GM21717 (cell line): ENCODE measurements around the gene DPP7.
A peak's percentile ranks its signal among the peaks of the same experiment; 100 is the strongest.

Experiments used
- ATAC-seq: cut with Tn5 transposase; IDR thresholded peaks from one replicate; pipeline ENCODE4 v1.9.1; 2021; ENCODE audit warnings: mild to moderate bottlenecking, moderate library complexity; ENCODE audit not compliant: unreplicated experiment

Gene DPP7

GRCh38 chr9:137114613-137115393, at the start of gene DPP7:
Gene DPP7, minus strand, starts transcription at chr9:137114733. Its CDS starts 20 bp downstream, at chr9:137114713.
- peak; percentile 60 for ATAC-seq

DNA sequence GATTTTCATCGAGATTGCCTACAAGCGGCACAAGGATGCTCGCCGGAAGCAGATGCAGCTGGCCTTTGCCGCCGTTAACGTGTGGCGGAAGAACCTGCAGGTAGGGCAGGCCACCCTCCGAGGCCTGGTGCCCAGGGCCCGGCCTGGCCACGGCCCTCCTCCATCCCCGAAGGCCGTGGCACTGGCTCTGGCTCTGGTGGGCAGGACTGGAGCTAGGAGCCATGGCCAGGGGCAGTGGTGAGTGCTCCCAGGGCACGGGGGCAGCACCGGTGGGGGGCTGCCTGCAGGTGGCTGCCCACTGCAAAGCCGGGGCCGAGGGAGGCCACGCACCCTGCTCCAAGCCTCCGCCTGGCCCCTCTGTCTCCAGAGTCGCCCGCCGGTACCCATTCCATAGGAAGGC, 49.3 kb upstream of the DPP7 start:
- ATAC-seq: no peak

- no peak for ATAC-seq
Observed at GRCh38 chr9:137163365-137163715, 48.8 kb upstream of the DPP7 start.

GRCh38 chr9:137162505-137163364, 48.2 kb upstream of the DPP7 start:
- no peak for ATAC-seq

DNA sequence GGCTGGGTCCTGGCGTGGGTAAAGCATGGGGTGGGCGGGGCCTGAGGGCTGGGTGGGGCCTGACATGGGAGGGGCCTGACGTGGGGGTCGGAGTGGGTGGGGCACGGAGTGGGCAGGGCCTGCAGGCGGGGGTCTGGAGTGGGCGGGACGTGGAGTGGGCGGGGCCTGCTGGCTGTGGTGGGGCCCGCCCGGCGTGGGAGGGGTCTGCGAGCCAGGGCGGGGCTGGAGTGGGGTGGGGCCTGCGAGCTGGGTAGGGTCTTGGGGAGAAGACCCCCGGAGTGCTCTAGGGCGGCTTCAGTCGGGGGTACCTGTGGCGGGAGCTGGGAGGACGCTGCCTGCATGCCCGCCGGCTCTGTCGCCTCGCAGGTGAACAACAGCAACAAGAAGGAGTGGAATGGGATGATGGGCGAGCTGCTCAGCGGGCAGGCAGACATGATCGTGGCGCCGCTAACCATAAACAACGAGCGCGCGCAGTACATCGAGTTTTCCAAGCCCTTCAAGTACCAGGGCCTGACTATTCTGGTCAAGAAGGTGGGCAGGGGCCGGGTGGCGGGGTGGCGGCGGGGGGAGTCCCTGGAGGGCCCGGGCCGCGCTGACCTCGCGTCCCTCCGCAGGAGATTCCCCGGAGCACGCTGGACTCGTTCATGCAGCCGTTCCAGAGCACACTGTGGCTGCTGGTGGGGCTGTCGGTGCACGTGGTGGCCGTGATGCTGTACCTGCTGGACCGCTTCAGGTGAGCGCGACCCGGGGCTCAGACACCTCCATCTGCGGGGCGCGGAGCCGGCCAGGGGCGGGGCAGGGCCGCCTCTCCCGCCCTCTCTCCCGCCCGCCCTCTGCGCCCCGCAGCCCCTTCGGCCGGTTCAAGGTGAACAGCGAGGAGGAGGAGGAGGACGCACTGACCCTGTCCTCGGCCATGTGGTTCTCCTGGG, 47.3 kb upstream of the DPP7 start:
- no peak for ATAC-seq

GRCh38 chr9:137160716-137161557, 46.4 kb upstream of the DPP7 start:
- no peak for ATAC-seq

DNA sequence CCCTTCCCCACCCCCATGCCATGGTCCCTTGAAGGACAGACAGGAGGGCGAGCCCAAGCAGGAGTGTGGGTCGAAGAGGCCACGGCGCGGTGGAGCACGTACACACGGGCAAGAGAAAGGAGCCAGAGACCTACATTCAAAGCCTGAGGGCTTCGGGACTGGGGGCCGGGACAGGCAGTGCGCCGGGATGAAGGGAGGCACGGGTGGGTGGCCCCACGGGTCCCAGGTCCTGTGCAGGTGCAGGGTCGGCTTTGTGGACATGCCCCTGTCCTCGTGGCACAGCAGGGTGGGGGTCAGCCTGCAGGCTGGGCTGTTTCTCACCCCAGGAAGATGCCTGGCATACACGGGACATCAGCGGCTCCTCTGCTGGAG, 45.5 kb upstream of the DPP7 start:
- ATAC-seq: no peak

GRCh38 chr9:137159105-137160053, 44.8 kb upstream of the DPP7 start:
- no peak for ATAC-seq

DNA sequence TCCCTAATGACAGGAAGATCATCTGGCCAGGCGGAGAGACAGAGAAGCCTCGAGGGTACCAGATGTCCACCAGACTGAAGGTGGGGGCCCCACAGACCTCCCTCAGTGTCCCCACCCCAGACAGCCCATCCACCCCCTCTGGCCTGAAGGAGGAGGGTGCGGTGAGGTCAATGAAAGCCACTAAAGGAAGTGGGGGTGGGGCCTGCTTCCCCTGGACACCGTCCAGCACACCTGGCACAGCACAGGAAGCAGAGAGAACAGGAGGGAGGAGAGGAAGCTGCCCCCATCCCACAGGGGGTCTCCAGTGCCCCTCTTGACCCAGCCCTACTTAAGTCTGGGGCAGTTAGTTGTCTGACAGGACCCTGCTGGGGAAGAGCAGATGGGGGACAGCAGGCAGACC, 44.1 kb upstream of the DPP7 start:
- no peak for ATAC-seq

DNA sequence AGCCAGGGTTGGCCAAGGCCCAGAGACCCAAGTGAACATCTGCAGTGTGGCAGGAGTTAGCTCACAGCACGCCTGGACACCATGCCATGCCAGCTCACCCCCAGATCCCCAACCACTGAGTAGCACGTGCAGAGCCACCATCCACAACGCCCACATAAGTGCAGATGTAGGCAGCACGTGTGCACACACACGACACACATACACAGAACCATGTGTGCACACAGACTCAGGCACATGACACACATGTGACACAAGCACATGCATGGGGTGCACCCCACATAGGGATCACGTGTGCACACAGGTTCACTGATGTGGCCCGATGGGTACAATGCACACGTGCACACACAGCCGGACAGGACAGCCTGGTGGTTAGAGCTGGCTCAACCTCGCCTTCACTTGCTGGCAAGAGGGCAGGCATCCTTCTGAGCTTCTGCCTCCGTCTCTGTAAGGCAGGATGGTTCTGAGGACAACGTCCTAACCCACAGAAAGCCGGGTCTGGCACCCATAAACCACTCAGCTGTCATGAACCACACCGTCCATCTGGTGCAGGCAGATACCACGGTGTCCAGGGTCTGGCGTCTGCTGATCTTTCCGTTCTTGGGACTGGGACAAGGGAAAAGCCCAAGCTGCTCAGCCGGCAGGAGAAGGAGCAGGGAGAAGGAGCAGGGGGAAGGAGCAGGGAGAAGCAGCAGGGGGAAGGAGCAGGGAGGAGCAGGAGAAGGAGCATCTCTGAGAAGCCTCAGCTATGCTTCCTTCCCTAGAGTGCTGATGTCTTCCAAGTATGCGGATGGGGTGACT, 43.3 kb upstream of the DPP7 start:
- no peak for ATAC-seq

DNA sequence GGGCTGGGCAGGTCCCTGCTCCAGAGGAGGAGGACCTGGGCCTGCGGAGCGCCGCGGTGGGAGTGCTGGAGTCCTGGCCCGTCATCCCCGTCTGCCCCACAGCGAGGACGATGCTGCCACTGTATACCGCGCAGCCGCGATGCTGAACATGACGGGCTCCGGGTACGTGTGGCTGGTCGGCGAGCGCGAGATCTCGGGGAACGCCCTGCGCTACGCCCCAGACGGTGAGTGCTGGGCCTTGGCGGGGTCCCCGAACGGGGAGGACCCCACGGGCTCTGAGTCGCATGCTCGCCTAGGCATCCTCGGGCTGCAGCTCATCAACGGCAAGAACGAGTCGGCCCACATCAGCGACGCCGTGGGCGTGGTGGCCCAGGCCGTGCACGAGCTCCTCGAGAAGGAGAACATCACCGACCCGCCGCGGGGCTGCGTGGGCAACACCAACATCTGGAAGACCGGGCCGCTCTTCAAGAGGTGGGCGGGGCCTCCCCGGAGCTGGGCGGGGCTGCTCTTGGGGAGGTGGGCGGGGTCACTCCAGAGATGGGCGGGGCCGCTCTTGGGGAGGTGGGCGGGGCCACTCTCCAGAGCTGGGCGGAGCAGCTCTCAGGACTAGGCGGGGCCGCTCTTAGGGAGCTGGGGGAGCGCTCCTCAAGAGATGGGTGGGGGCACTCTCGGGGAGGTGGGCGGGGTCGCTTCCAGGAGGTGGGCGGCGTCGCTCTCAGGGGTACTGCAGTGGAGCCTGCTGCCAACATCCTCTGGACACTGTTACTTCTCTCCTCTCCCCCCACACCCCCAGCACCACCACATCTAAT, 42.2 kb upstream of the DPP7 start:
- no peak for ATAC-seq

- ATAC-seq: no peak
Observed at GRCh38 chr9:137152844-137153405, 38.4 kb upstream of the DPP7 start.

- ATAC-seq: peak; percentile 33
Observed at GRCh38 chr9:137150617-137151457, 36.3 kb upstream of the DPP7 start.

DNA sequence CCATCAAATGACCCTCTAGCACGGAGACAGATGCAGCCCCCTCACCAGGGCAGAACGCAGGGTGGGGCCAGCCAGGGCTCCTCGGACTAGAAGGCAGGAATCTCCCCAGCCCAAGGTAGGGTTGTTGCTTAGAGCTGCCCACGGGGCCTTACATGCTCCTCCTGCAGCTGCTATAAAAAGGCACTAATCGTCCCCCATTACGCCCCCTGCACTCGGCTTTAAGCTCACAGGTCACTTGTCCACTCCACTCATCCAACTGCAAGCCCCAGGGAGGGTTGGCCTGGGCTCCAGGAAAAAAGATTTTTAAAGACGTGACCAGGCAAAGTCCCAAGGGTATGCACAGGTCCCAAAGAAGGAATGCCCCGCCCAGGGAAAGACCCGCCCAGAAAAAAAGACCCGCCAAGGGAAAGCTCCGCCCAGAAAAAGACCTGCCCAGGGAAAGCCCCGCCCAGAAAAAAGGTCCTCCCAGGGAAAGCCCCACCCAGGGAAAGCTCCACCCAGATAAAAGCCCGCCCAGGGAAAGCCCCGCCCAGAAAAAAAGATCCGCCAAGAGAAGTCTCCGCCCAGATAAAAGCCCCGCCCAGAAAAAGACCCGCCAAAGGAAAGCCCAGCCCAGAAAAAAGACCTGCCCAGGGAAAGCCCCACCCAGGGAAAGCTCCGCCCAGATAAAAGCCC, 35.5 kb upstream of the DPP7 start:
- no peak for ATAC-seq

GRCh38 chr9:137149363-137149762, 34.8 kb upstream of the DPP7 start:
- no peak for ATAC-seq

GRCh38 chr9:137148661-137149060, 34.1 kb upstream of the DPP7 start:
- no peak for ATAC-seq
